HEK293T (cell line): ENCODE results near the gene FAM107B.

Experiments used
- CTCF ChIA-PET: fragments of 350-600 bp; formaldehyde crosslinking; extraction: SDS; loops from one replicate; lab custom pipeline; 2021; ENCODE audit warnings: antibody characterized with exemption, inconsistent platforms; lab: Yijun Ruan, JAX
- POLR2A ChIA-PET: fragments of 350-600 bp; formaldehyde crosslinking; extraction: SDS; loops from one replicate; lab custom pipeline; 2020; ENCODE audit warnings: antibody characterized with exemption, inconsistent platforms; lab: Yijun Ruan, JAX
- DNase-seq: peaks from one replicate; pipeline ENCODE4 v3.0.0; 2012; ENCODE audit warnings: mixed read lengths; ENCODE audit errors: extremely low spot score
- ARNT ChIP-seq: fragments of 450-650 bp; IDR thresholded peaks from 2 replicates; pipeline ENCODE4 v1.6.1; 2017; ENCODE audit warnings: mild to moderate bottlenecking
- BHLHE40 ChIP-seq: fragments of 450-650 bp; IDR thresholded peaks from 2 replicates; pipeline ENCODE4 v1.6.1; 2016; ENCODE audit warnings: mild to moderate bottlenecking, moderate library complexity, borderline replicate concordance
- CTBP1 ChIP-seq: fragments of 450-650 bp; IDR thresholded peaks from 2 replicates; pipeline ENCODE4 v1.6.1; 2016; ENCODE audit warnings: borderline replicate concordance
- ELF4 ChIP-seq: fragments of 450-650 bp; IDR thresholded peaks from 2 replicates; pipeline ENCODE4 v1.6.1; 2017; ENCODE audit warnings: antibody characterized with exemption
- FOXA1 ChIP-seq: fragments of 450-650 bp; IDR thresholded peaks from 2 replicates; pipeline ENCODE4 v1.6.1; 2016; ENCODE audit warnings: mild to moderate bottlenecking
- FOXK2 ChIP-seq: fragments of 450-650 bp; IDR thresholded peaks from 2 replicates; pipeline ENCODE4 v1.6.1; 2016; ENCODE audit warnings: mild to moderate bottlenecking
- FOXM1 ChIP-seq: fragments of 450-650 bp; IDR thresholded peaks from 2 replicates; pipeline ENCODE4 v1.6.1; 2017; ENCODE audit warnings: mild to moderate bottlenecking, borderline replicate concordance
- HDGF ChIP-seq: fragments of 450-650 bp; IDR thresholded peaks from 2 replicates; pipeline ENCODE4 v1.6.1; 2017; ENCODE audit warnings: antibody characterized with exemption, borderline replicate concordance
- L3MBTL2 ChIP-seq: fragments of 450-650 bp; conservative IDR thresholded peaks from 2 replicates; pipeline ENCODE4 v1.6.1; 2016; ENCODE audit warnings: mild to moderate bottlenecking
- LEF1 ChIP-seq: fragments of 450-650 bp; IDR thresholded peaks from 2 replicates; pipeline ENCODE4 v1.6.1; 2017; ENCODE audit warnings: mild to moderate bottlenecking, borderline replicate concordance
- NFRKB ChIP-seq: fragments of 450-650 bp; IDR thresholded peaks from 2 replicates; pipeline ENCODE4 v1.6.1; 2016; ENCODE audit warnings: mild to moderate bottlenecking, moderate library complexity
- SP1 ChIP-seq: fragments of 450-650 bp; IDR thresholded peaks from 2 replicates; pipeline ENCODE4 v1.6.1; 2017
- SUZ12 ChIP-seq: fragments of 450-650 bp; IDR thresholded peaks from 2 replicates; pipeline ENCODE4 v1.6.1; 2016; ENCODE audit warnings: mild to moderate bottlenecking
- TARDBP ChIP-seq: fragments of 450-650 bp; IDR thresholded peaks from 2 replicates; pipeline ENCODE4 v1.6.1; 2016
- ZNF384 ChIP-seq: fragments of 450-650 bp; IDR thresholded peaks from 2 replicates; pipeline ENCODE4 v1.6.1; 2016
- TF ChIP-seq, protein P1 (sequence below): fragments of 450-650 bp; IDR thresholded peaks from 2 replicates; pipeline ENCODE4 v1.6.1; 2016

Gene FAM107B

DNA sequence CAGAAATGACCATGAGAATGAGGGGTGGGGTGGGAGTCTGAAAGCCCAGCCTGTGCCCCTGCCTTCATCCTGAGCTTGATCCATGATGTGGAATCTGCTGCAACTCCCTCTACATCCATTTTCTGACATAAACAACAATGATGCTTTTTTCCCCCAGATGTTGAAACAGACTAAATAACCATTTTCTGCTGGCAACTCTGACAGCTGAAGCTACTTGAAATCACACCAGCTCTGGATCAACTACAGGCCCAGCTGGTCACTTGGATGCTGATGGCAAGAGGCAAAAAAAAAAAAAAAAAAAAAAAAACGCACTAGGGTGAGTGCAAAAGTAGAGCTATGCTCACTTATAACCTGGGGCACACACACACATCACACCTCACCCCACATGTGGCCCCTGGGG is 74.2 kb downstream of the FAM107B start:
- CTCF ChIA-PET: interaction anchor here (0.9 kb wide), 1 partner anchor 45 kb away, joined by 3 read pairs; no protein-coding TSS in a partner anchor
- POLR2A ChIA-PET: interaction anchor here (0.7 kb wide), 1 partner anchor 10 kb away, joined by 3 read pairs; no protein-coding TSS in a partner anchor

DNA sequence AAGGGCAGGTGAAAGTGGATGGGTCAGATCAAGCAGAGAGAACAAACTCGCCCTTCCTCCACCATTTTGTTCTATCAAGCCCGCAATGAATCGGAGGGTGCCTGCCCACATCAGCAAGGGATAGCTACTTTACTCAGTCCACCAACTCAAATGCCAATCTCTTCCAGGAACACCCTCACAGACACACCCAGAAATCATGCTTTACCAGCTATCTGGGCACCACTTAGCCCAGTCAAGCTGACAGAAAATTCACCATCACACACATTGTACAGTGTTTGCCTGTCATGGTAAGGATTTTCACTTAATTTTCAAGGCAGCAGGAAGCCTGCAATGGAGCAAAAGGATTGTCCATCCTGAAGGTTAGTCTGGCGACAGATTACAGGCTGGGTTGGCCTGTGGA is 75.2 kb downstream of the FAM107B start:
- ChIA-PET CTCF (interaction anchor here (0.5 kb wide), 1 partner anchor 45 kb away, joined by 4 read pairs; no protein-coding TSS in a partner anchor), POLR2A (no interaction called here)
- no peak for DNase-seq
- TF ChIP-seq BHLHE40 (no peak), TARDBP (no peak), FOXA1 (no peak), ARNT (no peak), ZNF384 (no peak), ELF4 (no peak), FOXM1 (no peak), SP1 (no peak), L3MBTL2 (no peak)
- TF ChIP-seq, protein P1, sequence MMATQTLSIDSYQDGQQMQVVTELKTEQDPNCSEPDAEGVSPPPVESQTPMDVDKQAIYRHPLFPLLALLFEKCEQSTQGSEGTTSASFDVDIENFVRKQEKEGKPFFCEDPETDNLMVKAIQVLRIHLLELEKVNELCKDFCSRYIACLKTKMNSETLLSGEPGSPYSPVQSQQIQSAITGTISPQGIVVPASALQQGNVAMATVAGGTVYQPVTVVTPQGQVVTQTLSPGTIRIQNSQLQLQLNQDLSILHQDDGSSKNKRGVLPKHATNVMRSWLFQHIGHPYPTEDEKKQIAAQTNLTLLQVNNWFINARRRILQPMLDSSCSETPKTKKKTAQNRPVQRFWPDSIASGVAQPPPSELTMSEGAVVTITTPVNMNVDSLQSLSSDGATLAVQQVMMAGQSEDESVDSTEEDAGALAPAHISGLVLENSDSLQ: no peak

More for the DNA sequence above, 74.2 kb downstream of the FAM107B start:
- DNase-seq: no peak
- no peak for TF ChIP-seq HDGF

DNA sequence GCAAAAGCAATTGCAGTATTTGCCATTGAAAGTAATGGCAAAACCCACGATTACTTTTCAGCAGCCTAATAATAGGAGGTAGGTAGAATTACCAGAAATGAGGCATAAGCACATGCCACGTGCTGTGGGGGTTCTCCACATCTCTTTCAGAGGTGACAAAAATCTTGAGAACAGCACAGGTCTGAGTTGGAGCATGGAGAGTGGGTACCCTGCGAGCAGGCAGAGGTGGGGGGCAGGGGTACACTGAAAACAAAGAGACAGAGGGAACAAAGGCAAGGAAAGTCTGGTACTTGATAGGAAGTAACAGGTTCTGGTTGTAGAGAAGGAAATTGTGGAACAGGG is 75.9 kb downstream of the FAM107B start:
- no peak for TF ChIP-seq FOXM1
- TF ChIP-seq ZNF384: no peak
- TF ChIP-seq HDGF: no peak
- TF ChIP-seq FOXK2: no peak
- no peak for TF ChIP-seq NFRKB
- TF ChIP-seq L3MBTL2: no peak
- TF ChIP-seq TARDBP: no peak
- TF ChIP-seq ELF4: no peak
- TF ChIP-seq SUZ12: no peak
- no peak for TF ChIP-seq ARNT
- TF ChIP-seq FOXA1: no peak
- TF ChIP-seq BHLHE40: no peak
- no peak for TF ChIP-seq CTBP1
- no peak for TF ChIP-seq LEF1
- no peak for TF ChIP-seq SP1
- TF ChIP-seq, protein P1: no peak

DNA sequence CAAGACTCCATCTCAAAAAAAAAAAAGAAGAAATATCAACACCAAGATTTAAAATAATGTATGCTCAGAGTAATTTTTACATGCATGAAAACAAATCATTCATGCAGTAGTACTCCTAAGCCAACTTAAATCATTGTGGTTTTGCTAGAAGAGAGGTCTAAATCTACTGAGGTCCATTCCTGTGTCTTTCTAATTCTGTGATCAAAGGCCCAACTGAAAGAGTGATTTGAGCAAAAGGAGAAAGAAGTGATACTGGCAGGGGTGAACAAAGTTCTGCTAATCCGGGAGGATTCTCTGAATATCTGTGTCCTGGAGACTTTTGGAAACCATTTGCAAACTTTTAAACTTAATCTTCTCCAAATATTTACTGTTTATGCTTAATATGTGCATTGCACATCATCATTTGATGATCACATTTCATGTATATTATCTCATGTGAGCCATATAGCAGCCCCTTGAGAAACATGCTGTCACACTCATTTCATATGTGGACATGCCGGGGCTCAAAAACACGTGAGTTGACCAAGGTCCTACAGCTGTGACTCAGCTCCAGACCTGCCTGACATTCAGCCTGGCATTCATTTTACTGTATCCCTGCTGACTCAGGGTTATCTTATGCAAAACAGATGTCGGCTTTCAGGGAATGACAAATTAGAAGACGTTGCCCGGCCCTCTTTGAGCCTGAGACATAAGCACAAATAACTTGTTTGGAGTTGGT is 76.4 kb downstream of the FAM107B start:
- DNase-seq: no peak
- ChIA-PET CTCF (no interaction called here), POLR2A (no interaction called here)
- TF ChIP-seq BHLHE40 (no peak), ARNT (no peak), NFRKB (no peak), L3MBTL2 (no peak), LEF1 (no peak), ZNF384 (no peak), FOXK2 (no peak), FOXA1 (no peak), CTBP1 (no peak), SP1 (no peak), TARDBP (no peak), HDGF (no peak), FOXM1 (no peak)
- TF ChIP-seq, protein P1: no peak

More for the DNA sequence above, 75.9 kb downstream of the FAM107B start:
- POLR2A ChIA-PET: no interaction called here
- CTCF ChIA-PET: no interaction called here
- no peak for DNase-seq

DNA sequence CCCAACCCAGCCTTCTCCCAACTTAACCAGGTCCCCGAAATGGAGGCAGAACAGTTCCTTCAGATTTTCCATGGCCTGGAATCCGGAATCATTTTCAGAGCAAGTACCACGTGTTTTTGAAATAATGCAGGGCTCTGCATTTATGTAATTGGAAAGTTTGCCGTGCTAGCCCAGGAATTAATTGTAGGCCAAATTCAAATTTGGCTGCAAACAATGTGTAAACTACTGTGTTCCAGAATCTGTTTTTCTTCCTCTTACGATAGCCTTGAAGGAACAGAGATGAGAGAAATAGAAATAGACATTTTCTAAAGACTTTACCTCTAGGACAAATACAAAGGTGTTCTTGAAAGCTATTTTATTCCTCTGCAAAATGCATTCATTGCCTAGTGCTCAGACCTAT is 77.4 kb downstream of the FAM107B start:
- POLR2A ChIA-PET: no interaction called here

DNA sequence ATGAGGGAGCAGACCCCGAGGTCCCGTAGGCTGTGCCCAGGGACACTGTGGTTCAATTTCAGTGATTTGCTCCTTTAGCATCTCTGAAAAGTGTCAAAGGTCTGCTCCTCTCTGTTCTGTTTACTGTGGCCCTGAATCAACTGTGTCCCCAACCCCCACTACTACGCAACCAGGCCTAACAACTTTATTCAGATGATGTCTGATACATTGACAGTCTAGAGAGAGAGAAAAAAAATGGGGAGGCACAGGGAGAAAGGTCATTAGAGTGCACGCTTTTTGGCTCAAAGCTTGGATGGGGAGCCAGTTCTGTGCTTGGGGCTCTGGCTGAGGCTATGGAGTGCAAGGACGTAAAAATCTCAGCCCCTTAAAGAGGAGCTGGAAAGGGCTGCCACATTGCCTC is 77.9 kb downstream of the FAM107B start:
- TF ChIP-seq FOXK2 (no peak), CTBP1 (no peak), TARDBP (no peak), LEF1 (no peak), L3MBTL2 (no peak), SP1 (no peak), HDGF (no peak), SUZ12 (no peak), FOXA1 (no peak), ELF4 (no peak), BHLHE40 (no peak), NFRKB (no peak), ARNT (no peak), FOXM1 (no peak), ZNF384 (no peak)
- no peak for DNase-seq
- ChIA-PET POLR2A (no interaction called here), CTCF (no interaction called here)

More for the DNA sequence above, 77.4 kb downstream of the FAM107B start:
- CTCF ChIA-PET: no interaction called here
- no peak for DNase-seq
- TF ChIP-seq NFRKB (no peak), BHLHE40 (no peak), HDGF (no peak), ZNF384 (no peak), SUZ12 (no peak), L3MBTL2 (no peak), SP1 (no peak)
